Raji (cell line): Measurements from ENCODE around the gene POU2AF2.

Experiments used
- POLR2A ChIP-seq: IDR thresholded peaks from 2 replicates; pipeline ENCODE4 v1.6.1; 2011; ENCODE audit warnings: low read depth, low read length, control low read depth; ENCODE audit not compliant: insufficient read depth

The POU2AF2 gene

GRCh38 chr11:111246956-111247355 is 1.4 kb downstream of the POU2AF2 start:
- TF ChIP-seq POLR2A, result no peak

- TF ChIP-seq POLR2A, result no peak
Observed at GRCh38 chr11:111250936-111251335, 5.4 kb downstream of the POU2AF2 start.

- no peak for TF ChIP-seq POLR2A
Observed at GRCh38 chr11:111253131-111253530, 7.6 kb downstream of the POU2AF2 start.

- TF ChIP-seq POLR2A, result no peak
Observed at GRCh38 chr11:111253630-111254029, 8.1 kb downstream of the POU2AF2 start.

GRCh38 chr11:111258046-111258445 is 12.5 kb downstream of the POU2AF2 start:
- no peak for TF ChIP-seq POLR2A

- no peak for TF ChIP-seq POLR2A
Observed at GRCh38 chr11:111259896-111260295, 14.4 kb downstream of the POU2AF2 start.

GRCh38 chr11:111260811-111261210 is 15.3 kb downstream of the POU2AF2 start:
- no peak for TF ChIP-seq POLR2A

GRCh38 chr11:111264646-111265045 is 19.1 kb downstream of the POU2AF2 start:
- no peak for TF ChIP-seq POLR2A

- TF ChIP-seq POLR2A, result no peak
Observed at GRCh38 chr11:111265421-111265820, 19.9 kb downstream of the POU2AF2 start.

- no peak for TF ChIP-seq POLR2A
Observed at GRCh38 chr11:111269146-111269868, 23.8 kb downstream of the POU2AF2 start.

- TF ChIP-seq POLR2A, result no peak
Observed at GRCh38 chr11:111272420-111272819, 26.9 kb downstream of the POU2AF2 start.

GRCh38 chr11:111282562-111283075 is 37.1 kb downstream of the POU2AF2 start:
- TF ChIP-seq POLR2A, result no peak

GRCh38 chr11:111283945-111284481 is 38.5 kb downstream of the POU2AF2 start:
- no peak for TF ChIP-seq POLR2A

GRCh38 chr11:111285189-111286091 is 39.9 kb downstream of the POU2AF2 start:
- TF ChIP-seq POLR2A, result no peak

- TF ChIP-seq POLR2A, result no peak
Observed at GRCh38 chr11:111291764-111292163, 46.2 kb downstream of the POU2AF2 start.

- no peak for TF ChIP-seq POLR2A
Observed at GRCh38 chr11:111296196-111296595, 50.7 kb downstream of the POU2AF2 start.
